A673 (cell line): ENCODE results near the gene RNF223. TPM values are rescaled to one million over a fixed set of nuclear protein-coding genes. Genes with fewer than 3 reads are reported as not detected.

Source experiments
- Bru-seq: library from RNA; stranded (reverse); fragments of 400-500 nt; gene quantifications from one replicate; lab custom pipeline; 2021; lab: Mats Ljungman, UMichigan
- BruChase-seq, 2 experiments: library from RNA; stranded (reverse); fragments of 400-500 nt; gene quantifications; one replicate each; lab custom pipeline; 2021; lab: Mats Ljungman, UMichigan
- BruUV-seq: library from RNA; stranded (reverse); fragments of 400-500 nt; replicated peaks from 2 replicates; lab custom pipeline; 2021; lab: Mats Ljungman, UMichigan
- CTCF ChIA-PET: fragments of 300-600 bp; sonication (Branson Sonifier 250); formaldehyde crosslinking; loops from one replicate; lab custom pipeline; 2022; ENCODE audit warnings: antibody characterized with exemption; lab: Charles Lee
- POLR2A ChIA-PET: fragments of 300-600 bp; sonication (Branson Sonifier 250); formaldehyde crosslinking; loops from one replicate; lab custom pipeline; 2022; ENCODE audit warnings: antibody characterized with exemption; ENCODE audit not compliant: low non-redundant PET; lab: Charles Lee
- DNase-seq: peaks from one replicate; pipeline ENCODE4 v3.0.0-alpha.2; 2015; ENCODE audit warnings: low spot score
- H3K27ac ChIP-seq: fragments of 200-600 bp; sonication (generic); 2 replicates; pipeline ENCODE4 v1.5.1; 2016; ENCODE audit warnings: mixed run types, low read depth, mild to moderate bottlenecking, mixed read lengths, antibody characterized with exemption, low read length; ENCODE audit not compliant: poor library complexity, severe bottlenecking
- H3K27me3 ChIP-seq: fragments of 200-600 bp; sonication (generic); replicated peaks from 2 replicates; pipeline ENCODE4 v1.6.1; 2017; ENCODE audit warnings: mixed run types, low read depth, mild to moderate bottlenecking, mixed read lengths, antibody characterized with exemption, low read length; ENCODE audit not compliant: insufficient read depth, poor library complexity
- H3K36me3 ChIP-seq: fragments of 200-600 bp; sonication (generic); 2 replicates; pipeline ENCODE4 v1.6.1; 2016; ENCODE audit warnings: mixed run types, mild to moderate bottlenecking, mixed read lengths, antibody characterized with exemption, low read length; ENCODE audit not compliant: insufficient read depth, poor library complexity, severe bottlenecking
- H3K4me1 ChIP-seq: fragments of 200-600 bp; sonication (generic); 2 replicates; pipeline ENCODE4 v1.6.1; 2017; ENCODE audit warnings: mixed run types, mild to moderate bottlenecking, mixed read lengths, antibody characterized with exemption, low read length; ENCODE audit not compliant: insufficient read depth, poor library complexity, severe bottlenecking
- H3K4me3 ChIP-seq: fragments of 200-600 bp; sonication (generic); 2 replicates; pipeline ENCODE4 v1.5.1; 2016; ENCODE audit warnings: low read depth, mixed run types, mild to moderate bottlenecking, mixed read lengths, low read length; ENCODE audit not compliant: poor library complexity, severe bottlenecking
- H3K9me3 ChIP-seq: fragments of 200-600 bp; sonication (generic); 2 replicates; pipeline ENCODE4 v1.6.1; 2016; ENCODE audit warnings: mixed run types, low read depth, mild to moderate bottlenecking, mixed read lengths, antibody characterized with exemption, low read length; ENCODE audit not compliant: poor library complexity, severe bottlenecking
- CTCF ChIP-seq: fragments of 300-800, 200-600 bp; sonication (generic); conservative IDR thresholded peaks from 2 replicates; pipeline ENCODE4 v1.5.1; 2017; ENCODE audit warnings: low read depth, mild to moderate bottlenecking, antibody characterized with exemption, low read length, moderate library complexity, mixed read lengths
- EZH2 ChIP-seq: fragments of 200-600 bp; sonication (generic); IDR thresholded peaks from 2 replicates; pipeline ENCODE4 v1.6.1; 2017; ENCODE audit warnings: borderline replicate concordance, low read depth, mild to moderate bottlenecking, mixed read lengths, antibody characterized with exemption, low read length; ENCODE audit not compliant: poor library complexity, severe bottlenecking
- intact Hi-C: fragments of 100-400 bp; cut with micrococcal nuclease; formaldehyde crosslinking; loops from one replicate; pipeline ENCODE4 v1.10.0; 2022; ENCODE audit not compliant: unreplicated experiment
- long read RNA-seq: library from polyadenylated mRNA; stranded (forward); transcript quantifications from one replicate; pipeline ENCODE4 v2.0.0, GENCODE V29; 2022
- total RNA-seq: library from RNA; stranded (reverse); gene quantifications from 2 replicates; pipeline ENCODE4 v1.2.3, GENCODE V29; 2021

RNF223 gene
- total RNA-seq (not detected in 2 replicates), Bru-seq, nascent RNA (not detected), BruChase-seq, experiment 1, labeled RNA remaining after a 2-hour chase (not detected), BruChase-seq, experiment 2, labeled RNA remaining after a 6-hour chase (percentile 14 among the genes with signal in this experiment)
- long read RNA-seq: 0 reads

GRCh38 chr1:1073743-1074587 is at the start of gene RNF223:
TSS of gene RNF223 (minus strand) at chr1:1074306. CDS start at chr1:1072566, 1,740 bp downstream.
- H3K4me1 ChIP-seq: peaks cover 7% of the 10 kb centered on the region
- ChIA-PET POLR2A (no interaction called here), CTCF (no interaction called here)
- DNase-seq: no peak
- no peak within 1 kb of the TSS for H3K27ac ChIP-seq
- no TSS peak for BruUV-seq
- no peaks in the 10 kb centered on the region for H3K36me3 ChIP-seq
- H3K9me3 ChIP-seq: no peaks in the 10 kb centered on the region
- no peaks in the 10 kb centered on the region for H3K27me3 ChIP-seq
- TF ChIP-seq EZH2 (no peak), CTCF (no peak)
- intact Hi-C loops: no loop called here
- no peak within 1 kb of the TSS for H3K4me3 ChIP-seq

GRCh38 chr1:1122981-1123480 is 48.9 kb upstream of the RNF223 start:
- DNase-seq: peak; percentile 44
- intact Hi-C loops: loop anchor here (2.0 to 5.0 kb wide), 3 partner anchors 109 to 184 kb away; partner anchors contain the start of genes ACAP3, B3GALT6, PUSL1 and SDF4

More at GRCh38 chr1:1122981-1123480, 48.9 kb upstream of the RNF223 start:
- no TSS peak for BruUV-seq
- ChIA-PET POLR2A (no interaction called here), CTCF (interaction anchor here (0.6 to 1.9 kb wide), 5 partner anchors 59 to 246 kb away, joined by 3 to 17 read pairs (median 5); partner anchors contain the start of gene SDF4)
- Histone ChIP-seq H3K36me3 (no peaks in the 10 kb centered on the region), H3K4me3 (no peak overlapping the region), H3K27ac (no peak overlapping the region), H3K27me3 (no peaks in the 10 kb centered on the region), H3K4me1 (peaks cover 15% of the 10 kb centered on the region), H3K9me3 (no peaks in the 10 kb centered on the region)
- TF ChIP-seq EZH2: no peak
- no peak for TF ChIP-seq CTCF
